Measurements from ENCODE around the gene RALGAPA2.

The RALGAPA2 gene

DNA sequence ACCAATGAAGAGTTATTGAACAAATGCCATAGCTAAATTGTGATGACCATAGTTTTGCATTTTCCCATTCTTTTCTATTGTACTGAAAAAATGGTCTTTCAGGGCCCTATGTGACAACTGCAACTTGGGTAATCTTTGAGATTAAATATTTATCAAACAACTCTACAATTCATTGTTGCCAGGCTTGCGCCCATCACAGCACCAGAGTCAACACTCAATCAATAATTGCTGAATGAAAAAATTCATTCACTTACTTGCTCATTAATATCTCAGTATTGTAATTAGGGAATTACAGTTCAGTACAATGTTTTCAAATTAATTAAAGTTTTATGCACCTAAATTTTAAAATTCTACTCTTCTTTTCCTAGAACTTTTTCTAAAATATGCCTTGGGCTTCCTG, 7.7 kb upstream of the RALGAPA2 start:
- DNase-seq = no peak

DNA sequence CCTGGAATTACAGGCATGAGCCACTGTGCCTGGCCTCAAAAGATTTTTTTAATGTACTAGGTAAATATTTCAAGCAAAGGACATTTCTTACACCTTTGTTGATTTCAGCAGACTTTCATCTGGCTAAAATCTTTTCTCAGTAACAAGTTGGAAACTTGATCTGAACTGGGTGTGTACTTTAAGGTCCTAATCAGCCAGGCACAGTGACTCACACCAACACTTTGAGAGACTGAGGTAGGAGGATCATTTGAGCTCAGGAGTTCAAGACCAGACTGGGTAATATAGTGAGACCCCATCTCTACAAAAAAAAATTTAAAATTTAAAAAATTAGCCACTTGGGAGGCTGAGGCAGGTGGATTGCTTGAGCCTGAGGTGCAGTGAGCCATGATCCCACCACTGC, 7.0 kb upstream of the RALGAPA2 start:
- no peak for DNase-seq

- no peak for DNase-seq
Observed at GRCh38 chr20:20713244-20713765, 861 bp upstream of the RALGAPA2 start.

- no peak for DNase-seq
Observed at GRCh38 chr20:20712004-20712473, 405 bp downstream of the RALGAPA2 start.

GRCh38 chr20:20711413-20711812, 1.0 kb downstream of the RALGAPA2 start:
- no peak for DNase-seq

- DNase-seq = no peak
Observed at GRCh38 chr20:20710443-20711315, 1.8 kb downstream of the RALGAPA2 start.

- DNase-seq = no peak
Observed at GRCh38 chr20:20709887-20710286, 2.6 kb downstream of the RALGAPA2 start.

DNA sequence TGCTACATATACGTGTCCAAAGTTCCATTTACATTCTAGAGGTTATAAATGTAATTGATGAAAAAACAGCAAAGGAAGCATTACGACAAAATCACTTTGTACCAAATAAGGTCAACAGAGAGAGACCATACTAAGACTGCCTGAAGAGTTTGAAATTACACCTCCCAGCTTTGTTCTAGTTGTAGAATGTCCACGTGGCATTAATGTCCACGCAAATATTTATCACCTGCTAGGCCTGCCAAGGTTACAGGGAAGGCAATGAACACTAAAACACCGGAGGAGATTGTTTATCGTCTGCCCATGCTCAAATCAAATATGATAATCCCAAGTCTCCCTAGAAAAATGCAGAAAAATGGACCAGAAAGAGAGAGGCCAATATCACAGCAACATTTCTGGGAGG, 6.2 kb downstream of the RALGAPA2 start:
- DNase-seq = no peak

GRCh38 chr20:20702330-20703245, 9.9 kb downstream of the RALGAPA2 start:
- DNase-seq = no peak

GRCh38 chr20:20699917-20700316, 12.5 kb downstream of the RALGAPA2 start:
- no peak for DNase-seq

GRCh38 chr20:20699144-20699543, 13.3 kb downstream of the RALGAPA2 start:
- DNase-seq = no peak

DNA sequence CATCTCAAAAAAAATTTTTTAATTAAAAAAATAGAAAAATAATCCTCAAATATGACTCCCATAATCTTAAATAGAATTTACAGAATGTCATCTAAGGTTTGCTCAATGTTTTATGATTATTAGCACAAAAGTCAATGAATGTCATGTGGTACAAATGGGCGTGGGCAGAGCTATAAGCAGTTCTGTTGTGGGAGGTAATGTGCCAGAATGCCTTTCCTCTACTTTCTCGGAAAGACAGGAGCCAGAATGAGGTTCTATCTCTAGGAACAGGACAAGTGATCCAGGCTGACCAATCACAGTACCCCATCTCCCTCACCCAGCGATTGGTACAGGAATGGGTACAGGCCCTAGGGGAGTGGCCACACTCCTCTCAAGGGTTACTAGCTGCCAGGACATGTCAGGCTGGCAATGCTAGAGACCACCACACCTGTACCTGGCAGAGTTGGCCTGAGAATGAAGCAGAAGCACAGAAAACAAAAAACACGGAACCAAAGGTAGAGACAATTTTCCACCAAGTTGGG, 15.1 kb downstream of the RALGAPA2 start:
- DNase-seq = no peak

DNA sequence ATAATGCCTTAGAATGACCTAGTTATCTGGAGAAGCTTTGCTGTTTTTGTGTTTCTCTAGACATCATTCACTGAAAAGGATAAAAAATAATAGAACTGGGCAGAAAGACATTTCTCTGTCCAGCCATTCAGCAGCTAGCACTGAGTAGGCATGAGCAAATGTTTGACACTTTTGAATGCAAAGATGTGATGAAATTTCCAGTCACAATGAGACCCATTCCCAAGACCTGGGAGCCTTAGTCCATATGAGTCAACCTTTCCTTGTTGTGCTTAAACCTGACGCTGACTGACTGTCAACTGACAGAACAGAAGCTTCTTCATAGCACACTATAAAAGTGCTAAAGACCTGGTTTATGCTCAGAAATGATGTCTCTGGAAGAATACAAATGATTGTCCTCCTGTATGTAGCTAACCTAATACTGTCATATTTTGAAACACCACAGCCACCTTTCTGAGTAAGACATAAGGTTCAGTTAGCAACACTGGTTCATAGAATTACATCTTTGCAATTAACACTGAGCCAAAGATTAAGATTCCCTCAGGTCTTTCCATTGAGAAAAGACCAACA, 17.1 kb downstream of the RALGAPA2 start:
- no peak for DNase-seq

DNA sequence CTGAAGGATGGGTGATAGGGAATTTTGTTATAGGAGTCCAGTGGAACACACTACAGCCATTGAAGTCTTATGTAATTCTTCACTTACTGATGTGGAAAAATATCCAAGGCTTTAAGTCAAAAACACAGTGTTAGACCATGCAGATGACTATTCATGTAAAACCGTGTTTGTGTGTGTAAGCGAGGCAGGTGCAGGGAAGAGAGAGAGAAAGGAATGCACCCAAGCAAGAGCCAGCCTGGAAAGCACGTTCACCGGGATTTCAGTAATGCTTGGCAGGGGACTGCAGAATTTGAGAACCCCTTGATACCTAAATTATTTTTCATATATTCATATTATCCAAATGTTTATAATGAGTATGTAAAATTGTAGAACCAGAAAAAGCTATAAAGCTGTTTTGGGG, 17.9 kb downstream of the RALGAPA2 start:
- DNase-seq = no peak

- DNase-seq = no peak
Observed at GRCh38 chr20:20692587-20692986, 19.9 kb downstream of the RALGAPA2 start.

GRCh38 chr20:20691477-20692235, 20.8 kb downstream of the RALGAPA2 start:
- no peak for DNase-seq

DNA sequence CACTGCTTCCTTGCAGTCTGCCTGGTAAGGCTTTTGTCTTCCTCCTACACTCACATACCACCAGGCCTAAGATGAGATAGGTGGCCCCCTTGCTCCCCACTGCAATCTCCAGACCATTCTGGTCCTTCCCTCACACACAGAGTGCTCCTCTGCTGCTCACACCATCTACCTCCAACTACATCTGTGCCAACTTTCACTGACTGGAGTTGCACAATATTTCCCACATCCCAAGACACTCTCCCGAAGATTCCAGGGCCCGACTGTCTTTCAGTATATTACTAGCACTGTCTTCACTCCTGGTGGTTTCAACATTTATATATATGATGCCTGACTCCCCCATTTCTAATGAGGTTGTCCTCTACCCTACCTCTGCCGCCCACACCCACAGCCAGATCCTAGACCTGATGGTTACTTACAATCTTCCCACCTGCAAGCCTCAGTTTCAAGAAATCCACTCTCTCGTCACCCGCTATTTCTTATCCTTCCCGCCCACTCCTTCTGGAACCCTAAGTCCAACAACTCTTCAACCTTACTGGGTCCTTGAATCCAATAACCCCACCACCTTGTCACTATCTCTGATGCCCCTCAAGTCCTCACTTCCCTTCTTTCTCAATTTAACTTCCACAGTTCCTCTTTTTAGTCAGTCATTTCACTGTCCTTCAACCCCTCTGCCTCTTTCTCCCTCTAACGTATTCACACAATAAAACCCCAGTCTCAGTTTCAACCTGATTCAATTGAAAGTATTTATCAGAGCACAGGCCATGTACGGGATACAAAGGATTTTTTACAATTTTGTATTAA, 21.6 kb downstream of the RALGAPA2 start:
- DNase-seq = no peak

DNA sequence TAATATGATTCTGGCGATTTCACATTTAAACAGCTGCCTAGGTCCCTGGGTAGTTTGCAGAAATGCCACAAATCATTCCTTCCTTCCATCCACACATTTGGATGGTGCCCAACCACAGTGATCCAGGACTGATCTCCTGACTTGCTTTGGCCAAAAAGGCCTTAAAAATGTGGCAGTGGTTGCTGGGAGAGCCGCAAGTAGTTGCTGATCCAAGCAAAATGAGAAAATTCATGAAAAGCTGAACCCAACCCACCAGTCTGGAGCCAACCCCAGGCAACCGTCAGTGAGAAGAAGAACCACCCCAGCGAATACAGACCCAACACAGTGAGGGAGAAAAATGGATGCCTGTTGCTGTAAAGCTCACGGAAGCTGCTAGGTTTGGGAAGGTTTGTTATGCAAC, 25.1 kb downstream of the RALGAPA2 start:
- DNase-seq = no peak

- DNase-seq = no peak
Observed at GRCh38 chr20:20685635-20686034, 26.8 kb downstream of the RALGAPA2 start.

DNA sequence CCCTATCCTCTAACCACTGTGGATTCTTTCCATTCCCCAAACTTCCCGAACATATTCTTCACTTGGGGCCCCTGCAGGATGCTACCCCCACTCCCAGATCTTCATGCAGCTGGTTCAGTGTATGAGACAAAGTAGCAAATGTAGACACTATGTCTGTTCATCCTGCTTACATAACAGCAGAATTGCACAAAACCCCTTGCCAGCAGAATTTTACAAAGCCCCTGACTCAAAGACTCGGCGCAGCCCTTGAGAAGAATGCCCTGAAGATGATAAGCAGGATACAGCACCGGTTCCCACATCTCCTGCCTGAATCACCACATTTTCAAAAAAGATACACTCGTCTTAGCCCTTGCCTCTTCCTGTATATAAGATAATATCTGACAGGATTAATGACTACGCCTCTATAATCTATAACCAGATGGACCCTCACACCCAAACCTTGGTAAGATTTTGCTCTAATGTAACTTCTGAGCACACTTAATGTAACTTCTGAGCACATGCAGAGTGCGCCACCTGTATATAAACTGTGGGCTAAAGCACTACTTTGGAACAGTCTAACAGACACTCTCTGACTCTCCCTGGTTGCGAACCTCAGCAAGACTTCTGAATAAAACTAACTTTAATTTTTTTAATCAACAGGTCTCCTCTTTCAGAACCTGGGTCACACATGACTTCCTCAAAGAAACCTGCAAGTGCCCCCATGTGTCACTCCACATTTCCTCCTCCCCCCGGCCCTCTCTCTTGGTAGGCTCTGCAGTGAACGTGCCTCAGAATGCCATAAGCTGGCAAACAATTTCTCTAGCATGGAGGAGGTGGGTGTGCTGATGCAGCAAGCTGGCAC, 28.7 kb downstream of the RALGAPA2 start:
- DNase-seq = no peak
